Measurements from ENCODE around the gene CDK8. TPM values are rescaled to one million over a fixed set of nuclear protein-coding genes. Genes with fewer than 3 reads are reported as not detected.

The CDK8 gene
- total and polyA plus RNA-seq, 8 donors, result 9.4 to 48.4 (median 13.1) TPM

DNA sequence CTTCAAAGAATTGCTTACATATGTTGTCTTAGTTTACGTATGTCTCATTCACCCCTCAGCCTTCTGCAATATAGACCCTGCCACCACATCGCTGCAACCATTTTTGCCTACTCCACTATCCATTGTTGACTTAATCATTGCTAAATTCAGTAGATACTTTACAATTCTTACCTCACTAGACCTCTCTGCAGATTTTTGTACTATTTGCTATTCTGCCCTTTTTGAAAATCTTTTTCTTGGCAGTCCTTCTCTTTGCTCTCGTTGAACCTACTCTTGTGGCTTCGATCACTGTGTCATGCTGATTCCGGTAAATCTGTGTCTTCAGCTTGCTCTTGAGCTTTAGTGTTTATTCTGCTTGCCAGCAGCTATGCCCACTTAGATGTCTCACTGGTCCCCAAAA is 81.2 kb downstream of the CDK8 start:
- TF ChIP-seq POLR2A (IDR thresholded peaks at IDR 0.05), result no peak
- no peak for TF ChIP-seq POLR2AphosphoS5 (IDR thresholded peaks at IDR 0.05)
- no peak for TF ChIP-seq EP300 (IDR thresholded peaks at IDR 0.05)
- TF ChIP-seq, protein P1, sequence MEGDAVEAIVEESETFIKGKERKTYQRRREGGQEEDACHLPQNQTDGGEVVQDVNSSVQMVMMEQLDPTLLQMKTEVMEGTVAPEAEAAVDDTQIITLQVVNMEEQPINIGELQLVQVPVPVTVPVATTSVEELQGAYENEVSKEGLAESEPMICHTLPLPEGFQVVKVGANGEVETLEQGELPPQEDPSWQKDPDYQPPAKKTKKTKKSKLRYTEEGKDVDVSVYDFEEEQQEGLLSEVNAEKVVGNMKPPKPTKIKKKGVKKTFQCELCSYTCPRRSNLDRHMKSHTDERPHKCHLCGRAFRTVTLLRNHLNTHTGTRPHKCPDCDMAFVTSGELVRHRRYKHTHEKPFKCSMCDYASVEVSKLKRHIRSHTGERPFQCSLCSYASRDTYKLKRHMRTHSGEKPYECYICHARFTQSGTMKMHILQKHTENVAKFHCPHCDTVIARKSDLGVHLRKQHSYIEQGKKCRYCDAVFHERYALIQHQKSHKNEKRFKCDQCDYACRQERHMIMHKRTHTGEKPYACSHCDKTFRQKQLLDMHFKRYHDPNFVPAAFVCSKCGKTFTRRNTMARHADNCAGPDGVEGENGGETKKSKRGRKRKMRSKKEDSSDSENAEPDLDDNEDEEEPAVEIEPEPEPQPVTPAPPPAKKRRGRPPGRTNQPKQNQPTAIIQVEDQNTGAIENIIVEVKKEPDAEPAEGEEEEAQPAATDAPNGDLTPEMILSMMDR (IDR thresholded peaks at IDR 0.05), result no peak
- Histone ChIP-seq H3K4me1 (no peaks in the 10 kb centered on the region), H3K27ac (no peak overlapping the region), H3K9me3 (no peaks in the 10 kb centered on the region), H3K27me3 (no peaks in the 10 kb centered on the region), H3K4me3 (no peak overlapping the region), H3K36me3 (no peaks in the 10 kb centered on the region)
- WGBS, 5 donors, result 94 to 97% (median 94%) methylated on average over 5 of the region's 5 CpGs
- intact Hi-C loops (cut with DNase I; ENCODE audit: low total_unique reads), result no loop called here
- DNase-seq, result no peak

DNA sequence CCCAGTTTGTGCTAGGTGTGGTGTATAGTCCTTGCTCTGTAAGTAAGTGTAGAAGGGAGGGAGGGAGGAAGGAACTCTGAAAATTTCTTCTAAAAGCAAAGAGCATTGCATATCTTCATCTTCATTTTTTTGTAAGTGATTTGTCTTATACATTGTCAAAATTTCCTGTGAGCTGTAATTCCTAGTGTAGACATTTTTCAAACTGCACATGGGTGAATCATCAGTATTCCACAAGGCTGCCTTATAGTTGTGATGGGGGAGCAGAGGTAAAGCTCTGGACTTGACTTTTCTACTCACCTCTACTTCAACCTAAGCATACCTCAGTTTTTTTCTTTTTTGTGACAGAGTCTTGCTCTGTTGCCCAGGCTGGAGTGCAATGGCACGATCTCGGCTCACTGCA is 86.9 kb downstream of the CDK8 start:
- intact Hi-C loops (cut with DNase I; ENCODE audit: low total_unique reads), result no loop called here

DNA sequence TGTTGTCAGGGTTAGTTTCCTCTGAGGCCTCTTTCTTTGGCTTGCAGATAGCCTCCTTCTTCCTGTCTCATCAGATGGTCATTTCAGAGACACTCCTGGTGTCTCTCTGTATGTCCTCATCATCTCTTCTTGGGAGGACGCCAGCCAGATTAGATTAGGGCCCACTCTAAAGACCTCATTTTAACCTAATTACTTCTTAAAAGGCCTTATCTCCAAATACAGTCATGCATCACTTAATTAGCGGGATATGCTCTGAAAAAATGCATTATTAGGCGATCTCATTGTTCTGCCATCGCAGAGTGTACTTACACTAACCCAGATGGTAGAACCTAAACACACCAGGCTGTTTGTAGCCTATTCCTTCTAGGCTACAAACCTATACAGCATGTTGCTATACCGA is 89.0 kb downstream of the CDK8 start:
- TF ChIP-seq, protein P1 (IDR thresholded peaks at IDR 0.05), result no peak
- TF ChIP-seq EP300 (IDR thresholded peaks at IDR 0.05), result no peak
- TF ChIP-seq POLR2AphosphoS5 (IDR thresholded peaks at IDR 0.05), result no peak
- no peak for TF ChIP-seq POLR2A (IDR thresholded peaks at IDR 0.05)
- Histone ChIP-seq H3K27me3 (no peaks in the 10 kb centered on the region), H3K4me1 (no peaks in the 10 kb centered on the region), H3K27ac (no peak overlapping the region), H3K36me3 (peaks cover 0 to 6% (median 0%) of the 10 kb centered on the region in 4 donors), H3K9me3 (no peaks in the 10 kb centered on the region), H3K4me3 (no peak overlapping the region)
- DNase-seq, result peak in 1 of 2 donors; percentile 12
- intact Hi-C loops (cut with DNase I; ENCODE audit: low total_unique reads), result no loop called here
- WGBS, 5 donors, result 86 to 95% (median 91%) methylated on average over 5 of the region's 5 CpGs

More for the DNA sequence above, 86.9 kb downstream of the CDK8 start:
- TF ChIP-seq EP300 (IDR thresholded peaks at IDR 0.05), result no peak
- TF ChIP-seq POLR2AphosphoS5 (IDR thresholded peaks at IDR 0.05), result no peak
- TF ChIP-seq, protein P1 (IDR thresholded peaks at IDR 0.05), result no peak
- no peak for TF ChIP-seq POLR2A (IDR thresholded peaks at IDR 0.05)
- peaks cover 0 to 6% (median 0%) of the 10 kb centered on the region in 4 donors for H3K36me3 ChIP-seq
- no peaks in the 10 kb centered on the region for H3K27me3 ChIP-seq
- no peak overlapping the region for H3K27ac ChIP-seq
- no peaks in the 10 kb centered on the region for H3K9me3 ChIP-seq
- H3K4me3 ChIP-seq, result no peak overlapping the region
- 90 to 100% (median 100%) methylated on average over 2 of the region's 2 CpGs for WGBS, 5 donors
- DNase-seq, result no peak
- H3K4me1 ChIP-seq, result no peaks in the 10 kb centered on the region

DNA sequence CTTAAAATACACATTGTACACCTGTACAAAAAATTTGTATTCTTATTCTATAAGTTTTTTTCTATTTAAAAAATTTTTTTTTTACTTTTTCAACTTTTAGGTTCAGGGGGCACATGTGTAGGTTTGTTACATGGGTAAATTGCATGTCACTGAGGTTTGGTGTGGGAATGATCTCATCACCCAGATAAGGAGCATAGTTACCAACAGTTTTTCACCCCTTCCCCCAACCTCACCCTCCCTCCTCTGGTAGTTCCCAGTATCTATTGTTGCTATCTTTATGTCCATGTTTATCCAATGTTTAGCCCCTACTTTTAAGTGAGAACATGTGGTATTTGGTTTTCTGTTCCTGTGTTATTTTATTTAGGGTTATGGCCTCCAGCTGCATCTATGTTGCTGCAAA is 89.9 kb downstream of the CDK8 start:
- no peak for DNase-seq
- TF ChIP-seq EP300 (IDR thresholded peaks at IDR 0.05), result no peak
- no peak for TF ChIP-seq POLR2A (IDR thresholded peaks at IDR 0.05)
- Histone ChIP-seq H3K9me3 (no peaks in the 10 kb centered on the region), H3K27me3 (no peaks in the 10 kb centered on the region), H3K4me3 (no peak overlapping the region), H3K36me3 (peaks cover 0 to 6% (median under 1%) of the 10 kb centered on the region in 4 donors), H3K4me1 (no peaks in the 10 kb centered on the region), H3K27ac (no peak overlapping the region)
- intact Hi-C loops (cut with DNase I; ENCODE audit: low total_unique reads), result no loop called here

DNA sequence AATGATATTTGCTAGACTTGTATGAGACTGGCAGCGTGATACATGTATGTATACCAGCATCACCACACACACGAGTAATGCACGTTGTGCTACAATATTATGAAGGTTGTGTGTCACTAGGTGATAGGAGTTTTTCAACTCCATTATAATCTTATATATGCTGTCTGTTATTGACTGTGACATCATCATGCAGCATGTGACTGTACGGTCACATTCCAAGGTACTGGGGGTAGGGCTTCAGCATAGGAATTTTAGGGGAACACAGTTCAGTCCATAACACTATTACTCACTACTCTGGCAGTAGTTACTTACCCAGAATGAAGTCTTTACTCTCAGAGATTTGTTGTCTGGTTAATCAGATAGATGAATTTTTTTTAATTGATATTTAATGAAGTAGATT is 91.1 kb downstream of the CDK8 start:
- Histone ChIP-seq H3K4me3 (no peak overlapping the region), H3K27ac (no peak overlapping the region), H3K9me3 (no peaks in the 10 kb centered on the region), H3K4me1 (no peaks in the 10 kb centered on the region), H3K27me3 (no peaks in the 10 kb centered on the region), H3K36me3 (peaks cover 0 to 10% (median 5%) of the 10 kb centered on the region in 4 donors)
- TF ChIP-seq EP300 (IDR thresholded peaks at IDR 0.05), result no peak
- TF ChIP-seq, protein P1 (IDR thresholded peaks at IDR 0.05), result no peak
- no peak for TF ChIP-seq POLR2A (IDR thresholded peaks at IDR 0.05)
- TF ChIP-seq POLR2AphosphoS5 (IDR thresholded peaks at IDR 0.05), result no peak
- intact Hi-C loops (cut with DNase I; ENCODE audit: low total_unique reads), result no loop called here
- DNase-seq, result no peak
- 94 to 99% (median 98%) methylated on average over 4 of the region's 4 CpGs for WGBS, 5 donors
